Superior temporal gyrus (tissue), 1 donor: Measurements from ENCODE around the gene GIGYF1.
"Not testable (repeated sequence)": the region's sequence is repeated elsewhere in the genome, so short reads cannot be mapped to it uniquely, and the experiment has no call there.

ENCODE experiments used
- DNase-seq: peaks from one replicate; pipeline ENCODE4 v3.0.0-alpha.2; 2016; ENCODE audit errors: extremely low spot score

GIGYF1 gene, protein sequence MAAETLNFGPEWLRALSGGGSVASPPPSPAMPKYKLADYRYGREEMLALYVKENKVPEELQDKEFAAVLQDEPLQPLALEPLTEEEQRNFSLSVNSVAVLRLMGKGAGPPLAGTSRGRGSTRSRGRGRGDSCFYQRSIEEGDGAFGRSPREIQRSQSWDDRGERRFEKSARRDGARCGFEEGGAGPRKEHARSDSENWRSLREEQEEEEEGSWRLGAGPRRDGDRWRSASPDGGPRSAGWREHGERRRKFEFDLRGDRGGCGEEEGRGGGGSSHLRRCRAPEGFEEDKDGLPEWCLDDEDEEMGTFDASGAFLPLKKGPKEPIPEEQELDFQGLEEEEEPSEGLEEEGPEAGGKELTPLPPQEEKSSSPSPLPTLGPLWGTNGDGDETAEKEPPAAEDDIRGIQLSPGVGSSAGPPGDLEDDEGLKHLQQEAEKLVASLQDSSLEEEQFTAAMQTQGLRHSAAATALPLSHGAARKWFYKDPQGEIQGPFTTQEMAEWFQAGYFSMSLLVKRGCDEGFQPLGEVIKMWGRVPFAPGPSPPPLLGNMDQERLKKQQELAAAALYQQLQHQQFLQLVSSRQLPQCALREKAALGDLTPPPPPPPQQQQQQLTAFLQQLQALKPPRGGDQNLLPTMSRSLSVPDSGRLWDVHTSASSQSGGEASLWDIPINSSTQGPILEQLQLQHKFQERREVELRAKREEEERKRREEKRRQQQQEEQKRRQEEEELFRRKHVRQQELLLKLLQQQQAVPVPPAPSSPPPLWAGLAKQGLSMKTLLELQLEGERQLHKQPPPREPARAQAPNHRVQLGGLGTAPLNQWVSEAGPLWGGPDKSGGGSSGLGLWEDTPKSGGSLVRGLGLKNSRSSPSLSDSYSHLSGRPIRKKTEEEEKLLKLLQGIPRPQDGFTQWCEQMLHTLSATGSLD (N-terminal part only)

DNA sequence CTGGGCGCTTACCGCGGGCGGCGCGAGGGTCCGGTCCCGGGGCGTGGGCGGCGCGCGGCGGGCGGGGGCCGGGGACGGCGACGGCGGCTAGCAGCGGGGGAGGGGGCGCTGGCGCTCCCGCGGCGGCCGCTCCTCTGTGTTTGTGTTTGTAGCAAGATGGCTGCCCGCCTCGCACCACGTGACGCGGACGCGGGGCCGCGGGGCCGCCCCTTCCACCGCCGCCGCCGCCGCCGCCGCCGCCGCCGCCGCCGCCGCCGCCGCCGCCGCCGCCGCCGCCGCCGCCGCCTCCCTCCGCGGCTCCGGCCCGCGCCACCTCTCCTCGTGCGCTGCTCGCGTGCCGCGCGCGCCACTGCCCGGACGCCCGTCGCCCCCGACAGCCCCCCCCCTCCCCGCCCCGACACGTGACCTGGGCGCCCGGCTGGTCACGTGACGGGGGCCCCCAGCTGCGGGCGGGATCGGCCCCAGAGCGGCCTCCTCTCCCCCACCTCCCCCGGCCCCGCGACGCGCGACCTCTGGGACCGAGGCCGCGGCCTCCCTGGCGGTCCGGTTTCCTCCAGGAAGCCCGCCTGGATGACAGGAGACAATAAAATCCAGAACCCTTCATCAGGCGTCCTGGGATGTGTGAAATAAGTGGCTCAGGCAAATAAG is at the start of gene GIGYF1:
TSS of gene GIGYF1 (minus strand) at position 153 of the 648 bp plus-strand sequence. CDS start 6,012 bp downstream, outside the sequence.
- DNase-seq, result peak; percentile 48

DNA sequence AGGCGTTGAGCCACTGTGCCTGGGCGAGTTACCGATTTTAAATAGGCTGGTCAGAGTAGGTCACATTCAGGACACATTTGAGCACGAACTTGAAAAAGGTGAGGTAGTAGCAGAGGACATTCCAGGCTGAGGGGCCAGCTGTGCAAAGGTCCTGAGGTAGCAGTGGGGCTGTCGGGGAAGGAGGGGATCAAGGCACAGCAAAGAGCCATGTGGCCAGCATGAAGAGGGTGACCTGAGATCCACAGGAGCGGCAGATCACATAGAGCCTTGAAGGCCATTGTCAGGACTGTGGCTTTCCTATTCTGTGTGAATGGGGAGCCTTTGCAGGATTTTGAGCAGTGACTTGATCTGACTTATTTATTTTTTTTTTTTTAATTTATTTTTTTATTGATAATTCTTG is 45.9 kb upstream of the GIGYF1 start:
- no peak for DNase-seq

DNA sequence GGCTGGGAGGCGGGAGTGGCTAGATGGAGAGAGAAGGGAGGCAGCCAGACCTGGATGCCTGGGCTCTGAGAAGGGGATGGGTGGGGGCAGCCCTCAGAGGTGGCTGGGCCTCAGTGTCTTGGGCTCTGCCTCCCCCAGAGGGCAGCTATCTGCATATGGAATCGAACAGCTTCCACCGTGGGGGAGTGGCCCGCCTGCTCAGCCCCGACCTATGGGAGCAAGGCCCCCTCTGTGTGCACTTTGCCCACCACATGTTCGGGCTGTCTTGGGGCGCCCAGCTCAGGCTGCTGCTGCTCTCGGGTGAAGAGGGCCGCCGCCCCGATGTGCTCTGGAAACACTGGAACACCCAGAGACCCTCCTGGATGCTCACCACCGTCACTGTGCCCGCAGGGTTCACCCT is 42.6 kb upstream of the GIGYF1 start:
- DNase-seq, result no peak

DNA sequence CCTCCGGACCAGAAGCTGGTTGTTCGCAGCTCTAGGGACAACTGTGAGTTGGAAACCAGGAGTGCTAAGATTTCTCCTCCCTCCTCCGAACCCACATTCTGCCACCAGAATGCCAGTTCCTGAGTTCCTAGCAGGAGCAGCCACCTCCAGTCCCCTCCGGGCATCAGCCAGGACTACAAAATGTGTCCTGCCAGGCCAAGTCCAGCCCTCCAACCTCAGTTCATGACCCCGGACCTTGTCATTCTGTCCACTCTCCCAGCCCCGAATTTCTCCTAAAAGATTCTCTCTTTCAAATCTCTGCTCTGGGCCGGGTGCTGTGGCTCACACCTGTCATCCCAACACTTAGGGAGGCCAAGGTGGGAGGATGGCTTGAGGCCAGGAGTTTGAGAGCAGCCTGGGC is 41.7 kb upstream of the GIGYF1 start:
- DNase-seq, result no peak

DNA sequence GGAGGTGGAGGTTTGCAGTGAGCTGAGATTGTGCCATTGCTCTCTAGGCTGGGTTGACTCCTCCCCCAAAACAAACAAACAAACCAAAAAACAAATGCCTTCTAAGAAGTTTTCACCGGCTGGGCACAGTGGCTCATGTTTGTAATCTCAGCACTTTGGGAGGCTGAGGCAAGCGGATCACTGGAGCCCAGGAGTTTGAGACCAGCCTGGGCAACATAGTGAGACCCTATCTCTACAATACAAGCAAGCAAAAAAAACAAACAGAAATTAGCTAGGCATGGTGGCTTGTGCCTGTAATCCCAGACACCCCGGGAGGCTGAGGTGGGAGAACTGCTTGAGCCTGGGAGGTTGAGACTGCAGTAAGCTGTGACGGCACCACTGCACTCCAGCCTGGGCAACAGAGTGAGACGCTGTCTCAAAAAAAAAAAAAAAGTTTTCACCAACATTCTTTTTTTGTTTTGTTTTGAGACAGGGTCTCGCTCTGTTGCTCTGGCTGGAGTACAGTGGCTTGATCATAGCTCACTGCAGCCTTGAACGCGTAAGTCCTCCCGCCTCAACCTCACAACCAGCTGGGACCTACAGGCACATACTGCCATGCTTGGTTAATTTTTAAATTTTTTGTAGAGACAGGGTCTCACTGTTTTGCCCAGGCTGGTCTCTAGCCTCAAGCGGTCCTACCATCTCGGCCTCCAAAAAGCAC is 38.0 kb upstream of the GIGYF1 start:
- DNase-seq, result no peak

DNA sequence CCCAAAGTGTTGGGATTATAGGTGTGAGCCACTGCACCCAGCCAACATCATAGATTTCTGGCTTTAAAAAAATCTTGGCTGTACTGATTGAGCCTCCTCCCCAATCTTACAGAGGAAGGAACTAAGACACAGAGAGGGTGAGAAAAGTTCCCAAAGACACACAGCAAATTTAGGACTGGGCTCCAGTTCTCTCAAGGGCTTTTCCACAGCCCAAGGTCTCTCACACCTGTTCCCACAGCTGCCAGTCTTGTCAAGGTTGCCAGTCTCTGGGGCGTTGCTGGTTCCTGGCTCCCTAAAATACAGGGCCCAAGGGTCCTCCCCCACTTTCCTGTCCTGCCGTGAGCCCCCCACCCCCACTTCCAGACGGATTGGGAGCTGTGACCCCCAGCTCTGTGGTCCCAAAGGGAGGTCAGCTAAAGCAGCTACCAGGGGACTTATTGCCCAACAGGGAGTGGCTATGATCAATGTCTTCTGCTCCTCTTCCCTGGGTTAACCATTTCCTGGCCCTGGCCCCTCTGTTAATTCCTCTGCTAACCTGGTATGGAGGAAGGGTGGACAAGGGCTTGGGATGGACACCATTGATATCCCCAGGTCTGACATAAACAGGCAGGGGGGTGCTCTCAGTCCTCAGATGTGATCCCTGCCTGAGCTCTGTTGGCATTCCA is 36.2 kb upstream of the GIGYF1 start:
- DNase-seq, result no peak

DNA sequence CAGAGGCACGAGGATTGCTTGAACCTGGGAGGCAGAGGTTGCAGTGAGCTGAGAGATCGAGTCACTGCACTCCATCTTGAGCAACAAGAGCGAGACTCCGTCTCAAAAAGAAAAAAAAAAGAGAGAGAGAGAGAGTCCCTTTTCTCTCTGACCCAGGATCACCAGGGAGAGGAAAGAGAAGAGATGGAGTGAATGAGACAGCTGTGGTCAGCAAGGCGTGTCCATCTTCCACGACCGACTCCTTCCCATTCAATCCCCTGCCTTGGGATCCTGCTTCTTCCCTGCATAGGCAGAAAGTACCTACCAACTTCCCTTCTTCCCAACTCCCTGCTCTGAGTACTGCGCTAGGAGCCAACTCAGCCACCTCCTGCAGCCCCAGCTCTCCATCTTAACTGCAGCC is 34.1 kb upstream of the GIGYF1 start:
- DNase-seq, result no peak

DNA sequence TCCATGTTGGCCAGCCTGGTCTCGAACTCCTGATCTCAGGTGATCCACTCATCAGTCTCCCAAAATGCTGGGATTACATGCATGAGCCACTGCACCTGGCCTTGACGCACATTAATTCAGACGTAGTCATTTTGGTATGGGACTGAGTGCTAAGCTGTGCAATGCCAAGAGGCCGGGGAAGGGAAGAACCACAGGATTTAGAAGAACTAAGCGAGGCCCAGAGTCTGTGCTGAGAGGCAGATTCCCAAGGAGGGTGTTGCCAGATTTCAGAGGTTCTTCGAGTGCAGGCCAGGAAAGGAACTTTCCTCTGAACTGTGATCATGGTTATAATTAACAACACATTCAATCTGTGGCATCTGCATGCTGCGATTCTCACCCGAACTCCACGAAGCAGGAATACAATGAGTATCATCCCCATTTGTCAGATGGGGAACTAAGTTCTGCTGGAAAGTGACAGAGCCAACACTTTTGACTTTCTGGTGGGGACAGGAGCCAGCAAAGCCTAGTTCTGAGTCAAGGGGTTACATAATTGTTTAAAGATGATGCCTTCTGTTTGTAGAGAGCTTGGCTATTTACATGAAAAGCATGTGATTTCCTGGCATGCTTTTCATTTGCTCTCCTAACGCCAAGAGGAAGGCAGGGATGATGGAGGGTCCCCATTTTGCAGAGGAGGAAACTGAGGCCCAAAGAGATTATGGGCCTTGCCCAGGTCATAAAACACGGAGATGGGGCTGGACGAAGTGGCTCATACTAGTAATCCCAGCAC is 33.1 kb upstream of the GIGYF1 start:
- no peak for DNase-seq

DNA sequence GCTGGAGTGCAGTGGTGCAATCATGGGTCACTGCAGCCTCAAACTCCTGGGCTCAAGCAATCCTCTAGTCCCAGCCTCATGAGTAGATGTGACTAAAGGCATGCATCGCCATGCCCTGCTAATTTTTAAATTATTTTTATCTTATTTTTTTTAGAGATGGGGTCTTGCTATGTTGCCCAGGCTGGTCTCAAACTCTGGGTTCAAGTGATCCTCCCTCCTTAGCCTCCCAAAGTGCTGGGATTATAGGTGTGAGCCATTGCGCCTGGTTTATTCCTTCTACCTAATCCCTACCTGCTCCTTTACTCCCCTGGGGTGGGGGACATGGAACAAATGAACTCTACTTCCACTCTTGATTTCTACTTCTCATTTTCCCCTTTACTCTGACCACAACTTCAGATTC is 30.3 kb upstream of the GIGYF1 start:
- not testable (repeated sequence) for DNase-seq

DNA sequence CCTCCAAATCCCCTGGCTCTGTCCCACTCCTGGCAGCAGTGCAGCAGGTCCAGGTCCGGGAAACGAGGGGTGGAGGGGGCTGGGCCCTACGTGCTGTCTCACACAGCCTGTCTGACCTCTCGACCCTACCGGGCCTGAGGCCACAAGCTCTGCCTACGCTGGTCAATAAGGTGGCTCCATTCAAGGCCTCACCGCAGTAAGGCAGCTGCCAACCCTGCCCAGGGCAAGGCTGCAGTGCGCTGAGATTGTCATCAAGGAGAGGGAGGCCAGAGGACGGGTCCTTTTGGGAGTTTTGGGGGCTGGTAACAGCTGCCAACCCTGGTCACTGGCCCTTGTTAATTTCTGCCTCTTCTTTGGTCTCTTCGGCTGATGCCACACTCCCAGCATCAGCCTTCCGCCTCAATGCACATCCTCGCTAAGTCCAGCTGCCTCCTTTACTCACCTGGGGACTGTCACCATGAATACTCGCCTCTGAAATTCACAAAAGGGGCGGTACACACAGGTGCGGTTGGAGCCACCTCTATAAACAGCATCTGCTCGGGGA is 29.8 kb upstream of the GIGYF1 start:
- DNase-seq, result no peak

DNA sequence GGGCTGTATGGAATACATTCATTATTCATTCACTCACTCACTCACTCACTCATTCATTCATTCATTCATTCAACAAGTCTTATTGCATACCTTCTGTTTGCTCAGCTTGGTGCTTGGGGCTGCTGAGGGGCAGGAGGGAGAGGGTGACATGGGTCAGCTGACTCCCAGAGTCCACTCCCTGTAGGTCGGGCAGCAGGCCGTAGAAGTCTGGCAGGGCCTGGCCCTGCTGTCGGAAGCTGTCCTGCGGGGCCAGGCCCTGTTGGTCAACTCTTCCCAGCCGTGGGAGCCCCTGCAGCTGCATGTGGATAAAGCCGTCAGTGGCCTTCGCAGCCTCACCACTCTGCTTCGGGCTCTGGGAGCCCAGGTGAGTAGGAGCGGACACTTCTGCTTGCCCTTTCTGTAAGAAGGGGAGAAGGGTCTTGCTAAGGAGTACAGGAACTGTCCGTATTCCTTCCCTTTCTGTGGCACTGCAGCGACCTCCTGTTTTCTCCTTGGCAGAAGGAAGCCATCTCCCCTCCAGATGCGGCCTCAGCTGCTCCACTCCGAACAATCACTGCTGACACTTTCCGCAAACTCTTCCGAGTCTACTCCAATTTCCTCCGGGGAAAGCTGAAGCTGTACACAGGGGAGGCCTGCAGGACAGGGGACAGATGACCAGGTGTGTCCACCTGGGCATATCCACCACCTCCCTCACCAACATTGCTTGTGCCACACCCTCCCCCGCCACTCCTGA is 28.6 kb upstream of the GIGYF1 start:
- no peak for DNase-seq

DNA sequence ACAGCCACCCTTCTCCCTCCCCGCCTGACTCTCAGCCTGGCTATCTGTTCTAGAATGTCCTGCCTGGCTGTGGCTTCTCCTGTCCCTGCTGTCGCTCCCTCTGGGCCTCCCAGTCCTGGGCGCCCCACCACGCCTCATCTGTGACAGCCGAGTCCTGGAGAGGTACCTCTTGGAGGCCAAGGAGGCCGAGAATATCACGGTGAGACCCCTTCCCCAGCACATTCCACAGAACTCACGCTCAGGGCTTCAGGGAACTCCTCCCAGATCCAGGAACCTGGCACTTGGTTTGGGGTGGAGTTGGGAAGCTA is 27.4 kb upstream of the GIGYF1 start:
- DNase-seq, result no peak

DNA sequence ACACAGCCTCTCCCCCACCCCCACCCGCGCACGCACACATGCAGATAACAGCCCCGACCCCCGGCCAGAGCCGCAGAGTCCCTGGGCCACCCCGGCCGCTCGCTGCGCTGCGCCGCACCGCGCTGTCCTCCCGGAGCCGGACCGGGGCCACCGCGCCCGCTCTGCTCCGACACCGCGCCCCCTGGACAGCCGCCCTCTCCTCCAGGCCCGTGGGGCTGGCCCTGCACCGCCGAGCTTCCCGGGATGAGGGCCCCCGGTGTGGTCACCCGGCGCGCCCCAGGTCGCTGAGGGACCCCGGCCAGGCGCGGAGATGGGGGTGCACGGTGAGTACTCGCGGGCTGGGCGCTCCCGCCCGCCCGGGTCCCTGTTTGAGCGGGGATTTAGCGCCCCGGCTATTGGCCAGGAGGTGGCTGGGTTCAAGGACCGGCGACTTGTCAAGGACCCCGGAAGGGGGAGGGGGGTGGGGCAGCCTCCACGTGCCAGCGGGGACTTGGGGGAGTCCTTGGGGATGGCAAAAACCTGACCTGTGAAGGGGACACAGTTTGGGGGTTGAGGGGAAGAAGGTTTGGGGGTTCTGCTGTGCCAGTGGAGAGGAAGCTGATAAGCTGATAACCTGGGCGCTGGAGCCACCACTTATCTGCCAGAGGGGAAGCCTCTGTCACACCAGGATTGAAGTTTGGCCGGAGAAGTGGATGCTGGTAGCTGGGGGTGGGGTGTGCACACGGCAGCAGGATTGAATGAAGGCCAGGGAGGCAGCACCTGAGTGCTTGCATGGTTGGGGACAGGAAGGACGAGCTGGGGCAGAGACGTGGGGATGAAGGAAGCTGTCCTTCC is 26.8 kb upstream of the GIGYF1 start:
- DNase-seq, result no peak

DNA sequence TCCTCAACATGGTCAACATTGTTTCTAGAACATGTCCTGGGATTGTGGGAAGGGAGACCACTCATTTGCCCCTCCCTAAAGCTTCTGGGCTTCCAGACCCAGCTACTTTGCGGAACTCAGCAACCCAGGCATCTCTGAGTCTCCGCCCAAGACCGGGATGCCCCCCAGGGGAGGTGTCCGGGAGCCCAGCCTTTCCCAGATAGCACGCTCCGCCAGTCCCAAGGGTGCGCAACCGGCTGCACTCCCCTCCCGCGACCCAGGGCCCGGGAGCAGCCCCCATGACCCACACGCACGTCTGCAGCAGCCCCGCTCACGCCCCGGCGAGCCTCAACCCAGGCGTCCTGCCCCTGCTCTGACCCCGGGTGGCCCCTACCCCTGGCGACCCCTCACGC is 26.2 kb upstream of the GIGYF1 start, which contains the start of gene EPO:
TSS of gene EPO (plus strand) at position 190 of the 392 bp plus-strand sequence. CDS start 513 bp downstream, outside the sequence.
- DNase-seq, result no peak

DNA sequence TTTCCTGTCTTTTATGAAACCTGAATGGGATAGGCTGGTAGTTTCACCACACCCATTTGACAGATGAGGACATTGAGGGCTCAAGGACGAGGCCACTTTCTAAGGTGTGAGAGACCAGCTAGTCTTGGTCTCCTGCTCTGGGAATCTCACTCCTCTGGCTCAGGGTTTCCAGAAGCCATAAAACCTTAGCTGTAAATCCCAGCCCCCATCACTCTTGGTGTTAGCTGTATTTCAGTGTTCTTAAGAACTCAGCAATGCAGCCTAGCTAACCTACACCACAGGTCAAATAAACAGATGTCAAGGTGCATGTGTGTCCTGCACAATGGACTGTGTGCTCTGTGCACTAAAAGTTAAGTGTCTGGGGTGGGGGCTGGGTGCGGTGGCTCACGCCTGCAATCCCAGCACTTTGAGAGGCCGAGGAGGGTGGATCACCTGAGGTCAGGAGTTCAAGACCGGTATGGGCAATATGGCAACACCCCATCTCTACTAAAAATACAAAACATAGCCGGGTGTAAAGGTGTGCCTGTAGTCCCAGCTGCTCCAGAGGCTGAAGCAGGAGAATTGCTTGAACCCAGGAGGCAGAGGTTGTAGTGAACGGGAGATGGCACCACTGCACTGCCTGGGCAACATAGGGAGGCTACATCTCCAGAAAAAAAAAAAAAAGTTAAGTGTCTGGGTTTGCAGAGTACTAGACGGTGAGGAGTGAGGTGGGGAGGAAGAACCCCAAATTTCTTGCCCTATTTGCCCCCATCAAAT is 25.7 kb upstream of the GIGYF1 start:
- no peak for DNase-seq

DNA sequence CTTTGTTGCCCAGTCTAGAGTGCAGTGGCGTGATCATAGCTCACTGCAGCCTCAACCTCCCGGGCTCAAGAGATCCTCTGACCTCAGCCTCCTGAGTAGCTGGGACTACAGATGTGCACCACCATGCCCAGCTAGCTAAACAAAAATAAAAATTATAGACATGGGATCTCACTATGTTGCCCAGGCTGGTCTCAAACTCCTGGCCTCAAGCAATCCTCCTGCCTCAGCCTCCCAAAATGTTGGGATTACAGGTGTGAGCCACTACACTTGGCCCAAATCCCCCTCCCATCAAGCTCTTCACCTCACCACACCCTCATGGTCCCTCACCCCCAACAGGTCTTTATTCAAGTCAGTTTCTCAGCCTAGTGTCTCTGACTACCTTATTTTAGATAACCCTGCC is 23.0 kb upstream of the GIGYF1 start:
- not testable (repeated sequence) for DNase-seq

DNA sequence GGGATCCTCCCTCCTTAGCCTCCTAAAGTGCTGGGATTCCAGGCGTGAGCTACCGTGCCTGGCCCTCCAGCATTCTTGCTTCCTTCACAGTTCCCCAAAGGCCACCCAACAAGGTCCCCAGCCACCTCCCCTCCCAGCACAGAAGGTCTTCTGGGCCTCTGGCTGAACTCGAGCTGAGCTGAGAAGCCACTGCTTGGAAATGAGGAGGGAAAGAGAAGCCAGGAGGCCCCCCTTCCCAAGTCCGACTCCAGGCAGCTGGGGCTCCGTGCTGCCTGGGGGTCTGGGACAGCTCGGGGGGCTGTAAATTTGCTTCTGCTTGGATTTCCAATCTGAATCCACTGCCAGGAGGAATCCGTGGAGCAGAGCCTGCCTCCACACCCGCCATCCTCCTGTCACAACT is 20.7 kb upstream of the GIGYF1 start:
- DNase-seq, result no peak

DNA sequence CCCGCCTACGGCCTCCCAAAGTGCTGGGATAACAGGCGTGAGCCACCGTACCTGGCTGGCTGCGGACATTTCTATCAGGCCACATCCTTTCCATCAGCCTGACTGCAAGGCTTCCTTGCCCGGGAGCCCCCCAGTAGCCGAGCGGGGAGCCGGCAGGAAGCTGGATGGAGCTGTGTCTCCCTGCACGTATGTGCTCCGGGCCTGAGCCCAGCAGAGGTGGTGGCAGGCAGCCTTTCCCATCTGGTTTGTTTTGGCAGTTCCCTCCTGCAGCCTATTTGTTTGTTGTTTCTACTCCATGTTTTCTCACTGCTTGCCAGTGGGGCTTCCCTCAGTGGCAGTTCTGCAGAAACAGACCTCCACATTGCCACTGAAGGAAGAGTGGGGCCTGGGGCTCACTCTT is 17.3 kb upstream of the GIGYF1 start:
- DNase-seq, result no peak
